HG03039 (cell line): ENCODE data around the gene FARS2.
"Not testable (repeated sequence)": the region's sequence is repeated elsewhere in the genome, so short reads cannot be mapped to it uniquely, and the experiment has no call there.

Source experiments
- ATAC-seq: cut with Tn5 transposase; IDR thresholded peaks from one replicate; pipeline ENCODE4 v1.9.1; 2021; ENCODE audit warnings: mild to moderate bottlenecking, moderate library complexity; ENCODE audit not compliant: unreplicated experiment

The FARS2 gene

GRCh38 chr6:5564746-5565145 lies 303.4 kb downstream of the FARS2 start:
- ATAC-seq, result not testable (repeated sequence)

DNA sequence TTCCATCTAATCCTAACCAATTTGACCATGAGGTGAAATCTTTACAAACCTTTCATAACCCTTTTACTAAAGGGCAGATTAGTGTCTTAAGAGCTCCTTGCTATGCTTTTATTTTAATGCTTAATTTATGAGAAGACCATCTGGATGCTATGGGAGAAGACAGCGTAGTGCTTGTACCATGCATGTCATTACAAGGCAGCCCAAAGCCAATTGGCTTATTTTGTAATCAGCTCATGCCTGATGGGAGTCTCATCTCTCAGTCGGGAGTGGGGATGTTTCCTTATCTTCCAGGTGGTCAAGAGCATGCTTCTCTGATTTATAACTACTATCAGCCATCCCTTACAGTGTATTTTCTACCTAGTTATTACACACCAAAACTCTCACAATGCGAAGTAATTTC lies 304.7 kb downstream of the FARS2 start:
- no peak for ATAC-seq

DNA sequence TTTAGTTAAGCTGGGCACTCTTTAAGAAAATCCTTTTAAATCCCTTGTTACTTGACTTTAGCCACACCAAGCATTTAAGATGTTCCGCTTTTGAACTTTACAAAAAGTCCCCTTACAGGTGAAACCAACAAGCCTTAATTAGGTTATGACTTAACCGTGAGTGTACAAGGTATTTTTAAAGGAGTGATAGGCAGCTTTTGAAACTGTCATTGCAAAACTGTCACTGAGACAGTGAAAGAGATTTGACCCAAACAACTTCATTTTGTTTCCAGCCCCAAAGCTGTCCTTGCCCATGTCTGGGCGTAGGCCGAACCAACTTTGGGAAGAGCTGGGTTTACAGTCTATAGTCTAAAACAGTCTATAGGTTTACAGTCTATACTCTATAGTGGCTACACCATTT lies 305.4 kb downstream of the FARS2 start:
- no peak for ATAC-seq

DNA sequence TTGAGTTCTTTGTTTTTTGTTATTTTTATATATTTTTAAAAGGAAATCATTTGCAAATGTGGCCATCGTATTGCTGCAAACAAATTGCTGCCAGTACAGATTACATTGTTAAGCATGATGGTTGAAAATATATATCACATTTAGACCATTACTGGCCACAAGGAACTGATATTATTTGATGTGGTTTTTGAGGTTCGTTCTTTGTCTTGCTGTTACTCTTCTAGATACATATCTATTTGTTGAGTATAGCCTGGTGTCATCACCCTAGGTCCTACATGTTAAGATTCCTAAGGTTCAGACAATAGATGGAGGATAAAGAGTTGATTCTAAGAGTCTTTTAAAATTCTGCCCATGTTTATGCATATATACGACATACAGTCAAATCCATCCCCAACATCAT lies 306.0 kb downstream of the FARS2 start:
- ATAC-seq, result peak; percentile 56

- ATAC-seq, result no peak
Measured at GRCh38 chr6:5567890-5568289, 306.6 kb downstream of the FARS2 start.

- ATAC-seq, result no peak
Measured at GRCh38 chr6:5569491-5569890, 308.2 kb downstream of the FARS2 start.

GRCh38 chr6:5570641-5571040 lies 309.3 kb downstream of the FARS2 start:
- ATAC-seq, result no peak

- no peak for ATAC-seq
Measured at GRCh38 chr6:5580736-5581581, 319.6 kb downstream of the FARS2 start.

GRCh38 chr6:5582762-5583161 lies 321.4 kb downstream of the FARS2 start:
- no peak for ATAC-seq

DNA sequence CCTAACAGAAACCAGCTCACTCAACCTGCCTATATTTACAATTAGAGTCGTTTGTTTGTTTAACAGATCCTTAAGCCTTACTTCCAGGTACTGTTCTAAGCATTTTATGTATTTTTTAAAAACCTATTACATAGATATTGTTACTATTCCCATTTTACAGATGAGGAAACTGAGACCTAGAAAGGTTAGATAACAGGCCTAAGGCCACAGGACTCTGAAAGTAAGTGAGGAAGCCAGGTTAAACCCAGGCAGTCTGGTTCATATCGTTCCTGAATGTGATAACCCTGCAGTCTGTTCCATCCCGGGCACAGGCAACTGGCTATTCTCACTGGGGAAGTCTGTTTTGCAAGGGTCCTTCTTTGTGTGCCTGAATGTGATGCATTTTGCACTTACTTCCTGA lies 322.2 kb downstream of the FARS2 start:
- ATAC-seq, result no peak

GRCh38 chr6:5584078-5584482 lies 322.8 kb downstream of the FARS2 start:
- ATAC-seq, result no peak

DNA sequence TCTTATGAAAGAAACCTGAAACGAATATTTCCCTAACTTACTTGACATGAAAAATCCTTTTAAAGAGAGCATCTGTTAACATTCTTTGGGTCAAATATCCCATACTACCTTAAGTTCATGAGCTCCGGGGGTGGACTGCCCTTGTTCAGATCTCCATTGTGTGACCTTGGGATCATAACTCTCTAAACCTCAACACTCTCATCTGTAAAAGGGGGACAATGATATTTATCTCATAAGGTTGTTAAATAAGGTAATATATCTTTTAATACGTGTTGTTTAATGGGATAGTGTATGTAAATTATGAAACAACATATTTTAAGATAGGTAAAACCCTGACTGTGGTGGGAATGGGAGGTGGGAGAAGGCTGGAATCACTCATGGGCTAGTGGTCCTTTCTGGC lies 326.3 kb downstream of the FARS2 start:
- no peak for ATAC-seq

GRCh38 chr6:5589422-5590141 lies 328.3 kb downstream of the FARS2 start:
- no peak for ATAC-seq

- ATAC-seq, result no peak
Measured at GRCh38 chr6:5590187-5590586, 328.9 kb downstream of the FARS2 start.

GRCh38 chr6:5592886-5593519 lies 331.7 kb downstream of the FARS2 start:
- no peak for ATAC-seq

- ATAC-seq, result no peak
Measured at GRCh38 chr6:5595184-5595583, 333.9 kb downstream of the FARS2 start.

- ATAC-seq, result no peak
Measured at GRCh38 chr6:5597413-5597812, 336.1 kb downstream of the FARS2 start.

- no peak for ATAC-seq
Measured at GRCh38 chr6:5598123-5598522, 336.8 kb downstream of the FARS2 start.

DNA sequence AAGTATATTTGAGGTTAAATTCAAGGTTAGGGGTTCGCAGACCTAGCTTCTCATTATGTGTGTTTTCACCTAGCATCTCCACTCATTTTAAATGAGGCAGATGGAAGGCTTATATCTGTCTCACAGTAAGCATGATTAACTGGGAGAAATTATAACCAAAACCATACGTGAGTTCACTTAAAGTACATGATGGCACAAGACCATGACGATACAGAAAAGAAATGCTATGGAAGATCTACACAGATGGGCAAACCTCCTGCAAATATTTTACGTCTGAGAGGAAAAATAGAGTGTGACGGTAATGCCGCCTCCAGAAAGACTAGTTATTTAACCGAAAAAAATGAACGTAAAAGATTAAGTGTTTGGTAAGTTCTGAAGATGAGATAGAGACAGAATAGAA lies 337.8 kb downstream of the FARS2 start:
- ATAC-seq, result no peak

GRCh38 chr6:5605937-5606336 lies 344.6 kb downstream of the FARS2 start:
- no peak for ATAC-seq

DNA sequence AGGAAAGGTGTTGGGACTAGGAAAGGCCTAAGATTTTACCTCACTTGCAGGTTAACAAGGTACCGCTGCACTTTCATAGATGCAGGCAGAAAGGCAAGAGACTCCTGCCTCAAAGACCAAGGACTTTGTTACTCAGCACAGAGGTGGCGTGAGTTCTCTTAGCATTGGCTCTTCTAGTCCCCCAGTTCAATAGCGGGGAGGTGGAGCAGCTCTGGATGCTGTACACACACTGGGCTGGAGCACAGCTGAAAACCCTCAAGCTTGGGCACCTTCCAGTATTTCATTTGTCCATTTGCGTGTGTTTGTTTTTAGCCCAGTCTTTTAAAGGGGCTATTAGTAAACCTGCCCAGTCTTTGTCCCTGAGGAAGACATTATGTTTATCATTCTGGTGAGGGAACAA lies 345.2 kb downstream of the FARS2 start:
- no peak for ATAC-seq

GRCh38 chr6:5610640-5611039 lies 349.3 kb downstream of the FARS2 start:
- ATAC-seq, result no peak
